SH-SY5Y (cell line): Measurements from ENCODE around the gene BCKDHB.

Experiments used
- GATA2 ChIP-seq: IDR thresholded peaks from 2 replicates; pipeline ENCODE4 v1.6.1; 2011; ENCODE audit warnings: mild to moderate bottlenecking, low read depth, low read length
- GATA3 ChIP-seq: IDR thresholded peaks from 2 replicates; pipeline ENCODE4 v1.6.1; 2011; ENCODE audit warnings: low read depth, mild to moderate bottlenecking, low read length, moderate library complexity

DNA sequence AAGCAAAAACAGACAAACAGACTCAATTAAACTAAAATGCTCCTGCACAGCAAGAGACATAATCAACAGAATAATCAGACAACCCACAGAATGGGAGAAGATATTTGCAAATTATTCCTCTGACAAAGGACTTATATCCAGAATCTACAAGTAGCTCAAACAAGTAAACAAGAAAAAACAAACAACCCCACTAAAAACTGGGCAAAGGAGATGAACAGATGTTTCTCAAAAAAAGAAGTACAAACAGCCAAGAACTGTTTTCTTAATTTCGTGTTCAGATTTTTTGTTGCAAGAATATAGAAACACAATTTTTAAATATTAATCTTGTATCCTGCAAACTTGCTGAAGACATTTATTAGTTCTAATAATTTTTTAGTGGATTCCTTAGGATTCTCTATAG lies 274.1 kb downstream of the BCKDHB start:
- TF ChIP-seq GATA2 = no peak
- TF ChIP-seq GATA3 = no peak
